HG03064 (cell line): ENCODE measurements around the gene CYS1.
"Not testable (repeated sequence)": the region's sequence is repeated elsewhere in the genome, so short reads cannot be mapped to it uniquely, and the experiment has no call there.

Experiments used
- ATAC-seq: cut with Tn5 transposase; IDR thresholded peaks from one replicate; pipeline ENCODE4 v1.9.1; 2021; ENCODE audit warnings: low read depth; ENCODE audit not compliant: unreplicated experiment

Gene CYS1

DNA sequence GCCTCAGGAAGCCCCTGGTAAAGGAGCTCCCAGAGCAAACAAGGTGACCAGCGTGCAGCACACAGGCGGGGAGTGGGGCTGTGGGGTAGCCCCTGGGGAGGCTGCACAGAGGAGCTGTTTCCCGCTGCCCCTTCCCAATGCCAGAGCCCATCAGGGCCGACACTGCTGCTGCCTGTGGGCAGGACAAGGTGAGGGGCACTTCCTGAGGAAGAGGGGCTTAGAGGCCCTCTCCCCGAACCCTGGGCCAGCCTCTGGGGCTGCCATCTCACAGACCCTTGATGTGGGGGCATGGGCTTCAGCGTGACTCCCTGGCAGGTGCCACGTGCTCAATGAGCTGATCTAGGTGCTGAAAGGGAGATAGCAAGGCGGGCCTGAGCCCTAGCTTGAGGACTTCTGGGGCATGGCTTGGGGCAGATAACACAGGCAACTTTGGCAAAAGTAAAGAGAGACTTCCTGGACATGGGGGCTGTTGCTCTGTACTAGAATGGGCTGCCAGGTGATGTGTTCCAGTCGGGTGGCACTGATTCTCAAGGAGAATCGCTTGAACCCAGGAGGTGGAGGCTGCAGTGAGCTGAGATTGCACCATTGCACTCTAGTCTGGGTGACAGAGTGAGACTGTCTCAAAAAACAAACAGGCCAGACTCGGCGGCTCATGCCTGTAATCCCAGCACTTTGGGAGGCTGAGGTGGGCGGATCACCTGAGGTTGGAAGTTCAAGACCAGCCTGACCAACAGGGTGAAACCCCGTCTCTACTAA lies 46.8 kb downstream of the CYS1 start:
- ATAC-seq: no peak

- no peak for ATAC-seq
These were observed 47.5 kb downstream of the CYS1 start for GRCh38 chr2:10032746-10033105.

DNA sequence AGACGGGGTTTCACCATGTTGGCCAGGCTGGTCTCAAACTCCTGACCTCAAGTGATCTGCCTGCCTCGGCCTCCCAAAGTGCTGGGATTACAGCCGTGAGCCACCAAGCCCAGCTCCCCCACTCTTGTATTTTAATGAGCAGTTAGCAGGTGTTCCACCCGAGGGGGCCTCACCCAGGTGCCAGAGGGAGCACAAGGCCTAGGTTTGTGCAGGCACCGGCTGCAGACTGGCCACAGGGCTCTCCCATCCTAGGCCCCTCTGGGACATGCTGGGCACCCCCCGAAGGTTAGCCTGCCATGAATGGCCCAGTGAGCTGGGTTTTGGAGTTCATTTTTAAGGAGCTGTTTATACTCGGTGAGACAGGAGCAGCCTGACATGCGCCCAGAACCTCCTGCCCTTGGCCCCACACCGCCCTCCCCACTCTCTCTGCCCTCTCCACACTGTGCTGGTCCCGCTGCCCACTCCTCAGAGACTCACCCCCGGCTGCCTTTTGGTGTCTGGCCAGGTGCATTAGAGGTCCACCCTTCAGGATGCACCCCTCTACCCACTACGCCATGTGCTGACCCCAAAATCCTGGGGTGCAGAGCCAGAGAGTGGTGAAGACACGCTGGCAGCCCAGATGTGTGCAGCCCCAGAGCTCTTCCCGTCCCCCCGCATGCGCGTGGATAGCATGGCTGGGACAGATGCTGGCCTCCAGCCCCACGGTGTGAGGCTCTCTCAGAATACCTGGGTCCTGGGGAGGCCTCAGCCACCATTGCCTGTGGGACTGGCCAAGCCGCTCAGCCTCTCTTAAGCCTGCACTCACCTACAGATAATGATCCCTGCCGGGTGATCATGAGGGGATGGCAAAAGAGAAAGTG lies 48.1 kb downstream of the CYS1 start:
- no peak for ATAC-seq

GRCh38 chr2:10030798-10031197 lies 49.4 kb downstream of the CYS1 start:
- not testable (repeated sequence) for ATAC-seq

DNA sequence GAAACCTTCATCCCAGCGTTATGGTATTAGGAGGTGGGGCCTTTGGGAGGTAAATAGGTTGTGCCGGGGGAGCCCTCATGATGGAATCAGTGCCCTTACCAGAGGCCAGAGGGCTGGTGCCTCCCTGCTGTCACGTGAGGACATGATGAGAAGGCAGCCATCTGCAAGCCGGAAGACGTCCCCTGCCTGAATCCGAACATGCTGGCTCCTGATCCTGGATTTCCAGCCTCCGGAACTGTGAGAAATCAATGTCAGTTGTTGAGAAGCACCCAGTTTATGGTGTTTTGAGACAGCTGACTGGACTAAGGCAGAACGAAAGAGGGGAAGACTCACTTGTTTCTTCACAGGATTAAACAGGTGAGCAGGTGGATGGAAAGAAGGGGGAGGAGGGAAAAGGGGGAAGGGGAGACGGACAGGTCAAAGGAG lies 49.9 kb downstream of the CYS1 start:
- no peak for ATAC-seq

DNA sequence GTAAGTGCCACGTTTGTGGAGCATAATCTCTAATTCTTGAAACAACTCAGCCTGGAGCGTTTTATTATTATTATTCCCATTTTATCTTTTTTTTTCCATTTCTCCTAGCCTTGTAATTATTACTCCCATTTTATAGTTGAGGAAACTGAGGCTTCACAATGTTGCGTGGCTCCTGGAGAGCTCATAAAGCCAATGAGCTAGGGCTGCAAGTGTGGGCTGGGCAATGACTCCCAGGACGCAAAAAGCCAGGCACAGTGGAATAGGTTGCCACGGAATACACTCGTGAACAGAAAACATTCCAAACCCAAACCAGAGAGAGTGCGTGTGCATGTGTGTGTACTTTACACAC lies 50.4 kb downstream of the CYS1 start:
- ATAC-seq: no peak

DNA sequence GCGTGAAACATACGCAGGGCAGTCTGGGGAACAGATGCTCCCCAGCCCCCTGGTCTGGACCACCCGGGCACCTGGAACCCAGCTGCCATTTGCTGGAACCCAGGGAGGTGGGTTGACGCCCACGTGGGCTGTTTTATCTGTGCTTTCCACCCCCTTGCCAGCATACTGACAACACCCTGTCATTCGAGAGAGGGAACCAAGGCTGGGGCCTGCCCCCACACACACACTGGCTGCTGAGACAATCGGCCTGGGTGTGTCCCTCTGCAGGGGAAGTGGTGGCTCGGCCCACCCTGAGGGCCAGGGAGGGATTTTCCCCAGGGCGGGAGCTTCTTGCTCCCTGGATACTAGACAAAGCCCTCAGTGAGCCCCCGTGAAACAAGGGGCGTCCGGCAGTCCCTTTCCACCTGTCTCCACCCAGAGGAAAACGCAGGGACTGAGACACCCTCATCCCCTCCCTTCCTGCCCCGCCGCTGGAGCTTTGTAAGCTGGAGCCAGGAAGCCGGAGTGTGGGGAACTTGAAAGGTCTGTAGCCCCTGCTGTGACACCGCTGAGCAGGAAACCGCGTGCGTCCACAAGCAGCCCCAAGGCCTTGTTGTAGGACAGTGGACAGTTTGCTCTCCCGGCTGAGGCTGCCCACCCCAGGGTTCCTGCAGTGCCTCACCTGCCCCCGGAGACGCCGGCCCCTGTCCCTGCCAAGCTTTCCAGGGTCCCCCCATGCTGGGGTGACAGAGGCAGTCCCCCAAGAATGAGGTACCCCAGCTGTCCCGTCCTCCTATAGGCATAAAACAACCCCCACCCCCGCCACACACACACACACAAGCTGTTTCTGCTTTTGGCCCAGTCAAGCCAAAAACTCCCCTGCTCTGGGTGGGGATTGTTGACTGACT lies 51.0 kb downstream of the CYS1 start:
- ATAC-seq: no peak

DNA sequence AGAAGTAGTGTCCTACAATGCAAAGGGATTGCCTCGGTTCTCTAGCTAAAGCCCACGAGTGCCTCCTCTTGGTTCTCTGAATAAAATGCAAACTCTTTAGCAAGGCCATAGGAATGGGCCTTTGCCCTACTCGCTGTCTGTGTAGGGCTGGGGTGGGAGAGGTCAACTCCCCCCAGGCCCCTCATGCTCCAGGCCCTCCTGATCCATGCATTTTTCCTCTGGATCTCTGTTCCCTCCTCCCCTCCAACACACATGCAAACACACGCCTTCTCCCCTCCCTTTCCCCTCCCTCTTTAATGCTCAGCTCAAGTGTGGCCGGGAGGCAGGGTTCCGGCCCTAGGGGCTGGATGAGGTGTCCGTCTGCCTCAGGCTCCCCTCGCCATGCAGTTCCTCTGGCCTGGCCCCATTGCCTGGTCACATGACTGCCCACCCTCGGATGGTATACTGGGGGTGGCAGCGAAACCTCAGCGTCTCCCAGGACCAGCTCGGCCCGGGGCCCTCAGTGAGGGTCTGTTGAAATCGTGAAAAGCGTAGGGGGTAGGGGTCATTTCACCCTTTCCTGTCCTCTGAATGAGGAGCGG lies 51.7 kb downstream of the CYS1 start:
- no peak for ATAC-seq

GRCh38 chr2:10027660-10028330 lies 52.4 kb downstream of the CYS1 start:
- no peak for ATAC-seq

DNA sequence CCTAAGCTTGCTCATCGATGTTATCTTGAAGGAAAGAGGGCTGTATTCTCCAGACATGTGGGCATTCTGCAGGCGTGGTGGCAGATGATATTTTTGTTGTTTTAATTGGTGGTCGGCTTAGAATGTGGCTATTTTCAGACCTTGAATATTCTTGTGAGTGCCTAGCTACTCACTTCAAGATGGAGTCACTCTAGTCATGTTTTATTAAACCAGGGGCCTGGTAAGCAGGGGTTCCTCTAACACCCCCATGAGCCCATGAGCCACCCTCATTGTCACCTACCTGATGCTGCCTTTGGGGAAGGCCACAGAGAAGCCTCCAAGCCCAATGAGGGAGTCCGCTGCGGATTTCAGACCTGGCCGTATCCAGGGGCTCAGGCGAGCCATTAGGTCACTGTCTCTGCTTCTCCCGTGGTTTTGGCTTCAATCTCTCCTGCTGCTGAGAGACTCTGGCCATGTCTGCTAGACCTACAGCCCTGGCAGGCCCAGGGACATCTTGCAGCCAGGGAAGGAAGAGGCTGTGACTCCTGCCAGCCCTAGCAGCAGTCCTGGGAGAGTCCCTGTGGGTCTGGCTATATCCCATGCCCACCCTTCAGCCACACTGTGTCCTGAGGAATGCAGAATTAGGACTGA lies 53.2 kb downstream of the CYS1 start:
- ATAC-seq: no peak

DNA sequence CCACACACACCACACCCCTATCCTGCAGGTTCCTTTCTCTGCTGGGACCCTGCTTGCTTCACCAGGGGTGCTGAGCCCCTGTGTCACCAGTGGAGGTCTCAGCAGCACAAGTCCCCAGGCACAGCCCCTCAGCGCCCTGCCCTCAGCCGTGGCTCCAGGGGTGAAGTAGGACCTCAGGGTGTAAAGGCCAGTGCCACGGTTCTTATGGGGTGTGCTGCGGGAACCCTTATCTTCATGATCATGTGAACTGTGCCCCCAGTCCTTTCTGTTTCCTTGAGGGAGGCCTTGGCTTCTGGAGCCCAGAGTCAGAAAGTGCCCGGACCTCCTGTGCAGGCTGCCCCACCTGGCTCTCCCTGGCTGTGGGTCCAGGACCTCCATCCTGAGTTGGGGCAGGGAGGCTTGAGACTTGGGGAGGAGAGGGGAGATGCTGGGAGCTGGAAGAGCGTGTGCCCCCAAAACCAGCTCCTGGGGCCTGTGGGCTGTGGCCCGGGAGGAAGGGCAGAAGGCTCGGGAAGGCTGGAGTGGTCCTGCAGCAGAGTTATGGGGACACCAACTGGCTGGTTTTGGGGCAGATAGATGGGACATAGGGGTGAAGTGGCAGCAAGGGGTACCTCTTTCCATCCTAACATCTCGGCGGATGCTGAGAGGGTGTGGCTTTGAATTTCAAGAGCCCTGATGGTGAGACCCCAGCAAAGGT lies 57.1 kb downstream of the CYS1 start:
- ATAC-seq: no peak

GRCh38 chr2:10022445-10022844 lies 57.8 kb downstream of the CYS1 start:
- ATAC-seq: no peak

DNA sequence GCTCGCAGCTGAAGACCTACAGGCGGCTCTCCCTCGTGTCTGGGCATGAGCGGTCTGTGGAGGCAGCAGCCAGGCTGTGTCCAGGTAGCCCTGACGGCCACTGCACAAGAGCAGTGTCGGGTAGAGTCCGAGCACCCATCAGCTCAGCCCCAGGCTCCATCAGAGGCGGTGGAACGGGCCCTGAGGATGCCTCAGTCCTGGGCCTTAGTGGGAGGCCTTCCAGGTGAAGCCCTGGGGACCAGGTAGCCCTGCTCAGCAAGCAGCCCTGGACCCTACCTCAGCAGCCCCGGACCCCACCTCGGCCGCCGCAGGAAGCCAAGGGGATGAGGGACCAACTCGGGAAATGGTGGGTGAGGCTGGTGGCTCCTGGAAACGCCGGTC lies 58.2 kb downstream of the CYS1 start:
- ATAC-seq: no peak

DNA sequence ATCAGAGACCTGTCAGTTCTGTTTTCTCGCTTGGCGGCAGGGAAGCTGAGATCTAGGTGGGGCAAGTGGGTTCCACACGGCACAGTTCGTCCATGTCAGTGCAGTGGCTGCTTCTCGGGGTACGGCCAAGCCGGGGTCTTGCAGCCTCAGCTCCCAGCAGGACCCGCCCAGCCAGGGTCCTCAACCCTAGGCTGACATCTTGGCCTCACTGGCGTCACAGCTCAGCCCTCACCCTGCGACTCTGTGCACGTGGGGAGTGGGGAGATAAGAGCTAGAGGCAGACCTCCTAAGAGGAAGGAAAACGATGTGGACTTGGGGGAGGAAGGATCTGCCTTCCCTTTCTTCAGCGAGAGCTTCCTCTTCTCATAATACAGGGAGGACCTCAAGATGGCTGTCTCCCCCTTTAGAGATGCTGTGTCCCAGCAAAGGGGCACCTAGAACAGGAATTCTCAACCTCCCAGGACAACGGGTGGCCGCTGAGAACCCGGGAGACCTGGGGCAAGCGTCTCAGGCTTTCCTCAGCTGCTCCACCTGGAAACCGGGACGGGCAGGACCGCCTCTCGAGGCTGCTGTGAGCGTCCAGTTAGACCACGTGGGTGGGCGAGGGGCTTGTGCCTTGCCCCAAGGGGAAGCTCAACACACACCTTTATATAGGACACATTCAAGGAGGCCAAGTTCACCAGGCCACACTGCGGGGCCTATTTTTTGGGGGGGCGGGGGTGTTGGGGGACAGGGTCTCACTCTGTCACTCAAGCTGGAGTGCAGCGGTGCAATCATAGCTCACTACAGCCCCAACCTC lies 60.4 kb downstream of the CYS1 start:
- no peak for ATAC-seq

GRCh38 chr2:10019174-10019573 lies 61.0 kb downstream of the CYS1 start:
- no peak for ATAC-seq

DNA sequence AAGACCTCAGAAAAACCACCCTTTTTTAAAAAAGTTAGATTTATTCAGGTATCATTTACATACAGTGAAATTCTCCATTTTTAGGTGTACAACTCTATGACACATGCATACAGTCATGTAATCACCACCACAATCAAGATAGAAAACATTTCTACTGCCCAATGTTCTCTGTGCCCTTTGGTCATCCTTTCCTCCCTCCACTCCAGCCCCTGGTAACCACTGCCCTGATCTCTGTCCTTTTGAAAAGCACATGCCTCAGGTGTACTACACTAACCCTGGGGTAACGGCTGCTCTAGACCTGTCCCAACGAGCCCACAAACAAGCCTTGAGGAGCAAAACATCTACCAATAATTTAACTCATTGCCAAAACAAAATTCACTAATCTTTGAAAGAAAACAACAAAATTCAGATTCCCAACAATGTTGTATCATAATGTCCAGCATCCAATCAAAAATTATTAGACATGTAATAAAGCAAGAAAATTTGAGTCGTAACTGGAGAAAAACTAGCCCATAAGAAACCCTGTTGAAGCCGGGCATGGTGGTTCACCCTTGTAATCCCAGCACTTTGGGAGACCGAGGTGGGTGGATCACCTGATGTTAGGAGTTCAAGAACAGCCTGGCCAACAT lies 62.8 kb downstream of the CYS1 start:
- ATAC-seq: no peak

DNA sequence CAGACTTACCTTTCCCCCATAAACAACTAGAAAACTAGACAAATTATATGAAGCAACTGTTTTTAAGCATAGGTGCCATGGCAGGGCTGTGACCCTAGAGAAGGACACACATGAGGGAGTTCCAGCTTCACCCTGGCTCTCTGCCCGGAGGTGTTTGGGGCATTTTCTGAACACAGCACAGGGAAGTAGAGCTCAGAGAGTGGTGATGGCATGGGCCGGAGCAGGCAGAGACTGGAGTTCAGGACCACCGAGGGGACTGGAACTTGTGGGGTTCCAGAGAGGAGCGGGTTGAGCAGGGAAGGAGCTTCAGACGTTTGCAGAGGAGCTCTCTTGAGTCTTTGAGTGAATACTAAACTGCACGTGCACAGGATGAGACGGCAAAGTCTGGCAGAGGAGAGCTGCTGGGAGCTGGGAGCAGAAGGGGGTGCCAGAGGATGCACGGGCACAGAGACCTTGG lies 63.4 kb downstream of the CYS1 start:
- no peak for ATAC-seq
